Stimulated activated CD4-positive, alpha-beta T cell treated with anti-CD3 and anti-CD28 coated beads, Interleukin-1b, Interleukin-23, amount 100 ng/mL, for 4 hours (primary cell): ENCODE results near the gene CDC20B.
A peak's percentile ranks its signal among the peaks of the same experiment; 100 is the strongest.
"Not testable (repeated sequence)": the region's sequence is repeated elsewhere in the genome, so short reads cannot be mapped to it uniquely, and the experiment has no call there.

ENCODE experiments used
- DNase-seq, 2 donors: peaks; one replicate each; pipeline ENCODE4 v3.0.0-alpha.2; 2020; ENCODE audit warnings: low read depth in 2 of 2

Gene CDC20B

GRCh38 chr5:55160493-55161209 lies 12.3 kb downstream of the CDC20B start:
- no peak for DNase-seq

- no peak for DNase-seq
Measured at GRCh38 chr5:55159763-55160492, 13.0 kb downstream of the CDC20B start, which contains the start of gene GPX8. Gene GPX8, plus strand, starts transcription at chr5:55160171. Its CDS starts 22 bp downstream, at chr5:55160193.

GRCh38 chr5:55154873-55155272 lies 18.1 kb downstream of the CDC20B start:
- no peak for DNase-seq

- no peak for DNase-seq
Measured at GRCh38 chr5:55151923-55152842, 20.8 kb downstream of the CDC20B start.

GRCh38 chr5:55149308-55149795 lies 23.6 kb downstream of the CDC20B start:
- no peak for DNase-seq

- DNase-seq = peak; percentile 59 to 80
Measured at GRCh38 chr5:55146543-55147151, 26.3 kb downstream of the CDC20B start.

- no peak for DNase-seq
Measured at GRCh38 chr5:55146080-55146479, 26.9 kb downstream of the CDC20B start.

- no peak for DNase-seq
Measured at GRCh38 chr5:55143624-55144023, 29.4 kb downstream of the CDC20B start.

- DNase-seq = no peak
Measured at GRCh38 chr5:55141945-55142690, 30.9 kb downstream of the CDC20B start.

- DNase-seq = no peak
Measured at GRCh38 chr5:55140908-55141665, 31.9 kb downstream of the CDC20B start.

GRCh38 chr5:55136521-55136920 lies 36.5 kb downstream of the CDC20B start:
- no peak for DNase-seq

- DNase-seq = no peak
Measured at GRCh38 chr5:55134053-55134722, 38.8 kb downstream of the CDC20B start.

GRCh38 chr5:55123365-55123764 lies 49.6 kb downstream of the CDC20B start:
- DNase-seq = no peak

GRCh38 chr5:55114061-55114460 lies 58.9 kb downstream of the CDC20B start:
- DNase-seq = no peak

GRCh38 chr5:55113327-55113726 lies 59.6 kb downstream of the CDC20B start:
- DNase-seq = no peak

GRCh38 chr5:55110217-55110616 lies 62.8 kb downstream of the CDC20B start:
- no peak for DNase-seq

GRCh38 chr5:55108661-55109060 lies 64.3 kb downstream of the CDC20B start:
- no peak for DNase-seq

- DNase-seq = not testable (repeated sequence)
Measured at GRCh38 chr5:55105976-55106375, 67.0 kb downstream of the CDC20B start.

GRCh38 chr5:55104946-55105701 lies 67.9 kb downstream of the CDC20B start:
- no peak for DNase-seq
